Measurements from ENCODE around the gene GSC2.

Gene GSC2

GRCh38 chr22:19136915-19137314 lies 13.2 kb downstream of the GSC2 start:
- DNase-seq (ENCODE audit: low read depth in 2 of 3, low spot score in 1 of 3), result no peak

- DNase-seq (ENCODE audit: low read depth in 2 of 3, low spot score in 1 of 3), result no peak
Observed at GRCh38 chr22:19134874-19135273, 15.2 kb downstream of the GSC2 start.

- no peak for DNase-seq (ENCODE audit: low read depth in 2 of 3, low spot score in 1 of 3)
Observed at GRCh38 chr22:19134176-19134831, 15.8 kb downstream of the GSC2 start.

GRCh38 chr22:19133561-19133960 lies 16.5 kb downstream of the GSC2 start:
- no peak for DNase-seq (ENCODE audit: low read depth in 2 of 3, low spot score in 1 of 3)

GRCh38 chr22:19132693-19133400 lies 17.2 kb downstream of the GSC2 start:
- no peak for DNase-seq (ENCODE audit: low read depth in 2 of 3, low spot score in 1 of 3)

GRCh38 chr22:19132153-19132552 lies 17.9 kb downstream of the GSC2 start:
- DNase-seq (ENCODE audit: low read depth in 2 of 3, low spot score in 1 of 3), result no peak

- DNase-seq (ENCODE audit: low read depth in 2 of 3, low spot score in 1 of 3), result no peak
Observed at GRCh38 chr22:19131685-19132015, 18.4 kb downstream of the GSC2 start.

- no peak for DNase-seq (ENCODE audit: low read depth in 2 of 3, low spot score in 1 of 3)
Observed at GRCh38 chr22:19130959-19131684, 19.0 kb downstream of the GSC2 start, which contains the start of gene TSSK2. Gene TSSK2 (plus strand): TSS chr22:19131308. CDS start chr22:19131400, 92 bp downstream.

GRCh38 chr22:19129871-19130270 lies 20.2 kb downstream of the GSC2 start:
- no peak for DNase-seq (ENCODE audit: low read depth in 2 of 3, low spot score in 1 of 3)

GRCh38 chr22:19128946-19129727 lies 21.0 kb downstream of the GSC2 start:
- no peak for DNase-seq (ENCODE audit: low read depth in 2 of 3, low spot score in 1 of 3)

GRCh38 chr22:19128009-19128401 lies 22.1 kb downstream of the GSC2 start:
- no peak for DNase-seq (ENCODE audit: low read depth in 2 of 3, low spot score in 1 of 3)

- no peak for DNase-seq (ENCODE audit: low read depth in 2 of 3, low spot score in 1 of 3)
Observed at GRCh38 chr22:19127329-19128008, 22.6 kb downstream of the GSC2 start.

GRCh38 chr22:19126309-19127273 lies 23.5 kb downstream of the GSC2 start:
- DNase-seq (ENCODE audit: low read depth in 2 of 3, low spot score in 1 of 3), result no peak

- no peak for DNase-seq (ENCODE audit: low read depth in 2 of 3, low spot score in 1 of 3)
Observed at GRCh38 chr22:19125474-19126308, 24.4 kb downstream of the GSC2 start.

GRCh38 chr22:19125011-19125410 lies 25.1 kb downstream of the GSC2 start:
- no peak for DNase-seq (ENCODE audit: low read depth in 2 of 3, low spot score in 1 of 3)

- no peak for DNase-seq (ENCODE audit: low read depth in 2 of 3, low spot score in 1 of 3)
Observed at GRCh38 chr22:19124377-19124776, 25.7 kb downstream of the GSC2 start.

GRCh38 chr22:19123936-19124335 lies 26.2 kb downstream of the GSC2 start:
- no peak for DNase-seq (ENCODE audit: low read depth in 2 of 3, low spot score in 1 of 3)

- DNase-seq (ENCODE audit: low read depth in 2 of 3, low spot score in 1 of 3), result no peak
Observed at GRCh38 chr22:19122752-19123492, 27.2 kb downstream of the GSC2 start.
